ENCODE data around the gene OR56A3.

The OR56A3 gene

GRCh38 chr11:5973530-5973929 lies 31.5 kb downstream of the OR56A3 start:
- DNase-seq (ENCODE audit: low read depth in 3 of 3), result no peak

- DNase-seq (ENCODE audit: low read depth in 3 of 3), result no peak
Observed at GRCh38 chr11:5983443-5983842, 41.4 kb downstream of the OR56A3 start.

- DNase-seq (ENCODE audit: low read depth in 3 of 3), result no peak
Observed at GRCh38 chr11:5986885-5987284, 44.8 kb downstream of the OR56A3 start, which contains the start of gene OR52L1. Gene OR52L1, minus strand, starts transcription at chr11:5986985. Its CDS starts 55 bp downstream, at chr11:5986930.

- no peak for DNase-seq (ENCODE audit: low read depth in 3 of 3)
Observed at GRCh38 chr11:5989203-5989602, 47.2 kb downstream of the OR56A3 start.

GRCh38 chr11:5992150-5992549 lies 50.1 kb downstream of the OR56A3 start:
- DNase-seq (ENCODE audit: low read depth in 3 of 3), result no peak

- DNase-seq (ENCODE audit: low read depth in 3 of 3), result no peak
Observed at GRCh38 chr11:5992604-5993251, 50.7 kb downstream of the OR56A3 start.

GRCh38 chr11:5994791-5995190 lies 52.7 kb downstream of the OR56A3 start:
- DNase-seq (ENCODE audit: low read depth in 3 of 3), result no peak

Measured in stimulated activated CD4-positive, alpha-beta T cell treated with anti-CD3 and anti-CD28 coated beads, TNF-alpha, amount 100 ng/mL, for 4 hours (primary cell).